ENCODE results near the gene ABHD17A.

ABHD17A gene

DNA sequence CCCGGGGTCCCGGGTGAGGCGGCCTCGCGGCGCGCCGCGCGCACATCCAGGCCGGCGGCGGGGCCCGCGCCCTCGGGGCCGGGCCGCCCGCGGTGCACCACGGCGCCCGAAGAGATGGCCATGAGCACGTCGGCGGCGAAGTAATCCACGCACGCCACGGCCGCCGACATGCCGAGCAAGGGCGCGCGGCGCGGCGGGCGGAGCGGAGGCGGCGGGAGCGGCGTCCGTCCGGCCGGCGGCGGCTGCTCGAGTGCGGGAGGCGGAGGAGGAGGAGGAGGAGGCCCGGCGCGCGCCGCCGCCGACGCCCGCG lies 22.0 kb downstream of the ABHD17A start, which contains the start of gene KLF16:
KLF16 (minus strand) TSS at position 252 of the 310 bp plus-strand sequence; CDS start at position 170, 82 bp downstream.
- DNase-seq: no peak
- Histone ChIP-seq H3K27me3 (no peaks in the 10 kb centered on the region), H3K4me1 (peaks cover 0 to 46% (median 35%) of the 10 kb centered on the region in 4 donors), H3K36me3 (no peaks in the 10 kb centered on the region), H3K4me3 (peak within 1 kb of the TSS; percentile 63 to 71), H3K9me3 (no peaks in the 10 kb centered on the region), H3K27ac (peak within 1 kb of the TSS; percentile 78 to 81)
- TF ChIP-seq CTCF (IDR thresholded peaks at IDR 0.05): no peak
- intact Hi-C loops (cut with DNase I; ENCODE audit: low total_unique reads): no loop called here

DNA sequence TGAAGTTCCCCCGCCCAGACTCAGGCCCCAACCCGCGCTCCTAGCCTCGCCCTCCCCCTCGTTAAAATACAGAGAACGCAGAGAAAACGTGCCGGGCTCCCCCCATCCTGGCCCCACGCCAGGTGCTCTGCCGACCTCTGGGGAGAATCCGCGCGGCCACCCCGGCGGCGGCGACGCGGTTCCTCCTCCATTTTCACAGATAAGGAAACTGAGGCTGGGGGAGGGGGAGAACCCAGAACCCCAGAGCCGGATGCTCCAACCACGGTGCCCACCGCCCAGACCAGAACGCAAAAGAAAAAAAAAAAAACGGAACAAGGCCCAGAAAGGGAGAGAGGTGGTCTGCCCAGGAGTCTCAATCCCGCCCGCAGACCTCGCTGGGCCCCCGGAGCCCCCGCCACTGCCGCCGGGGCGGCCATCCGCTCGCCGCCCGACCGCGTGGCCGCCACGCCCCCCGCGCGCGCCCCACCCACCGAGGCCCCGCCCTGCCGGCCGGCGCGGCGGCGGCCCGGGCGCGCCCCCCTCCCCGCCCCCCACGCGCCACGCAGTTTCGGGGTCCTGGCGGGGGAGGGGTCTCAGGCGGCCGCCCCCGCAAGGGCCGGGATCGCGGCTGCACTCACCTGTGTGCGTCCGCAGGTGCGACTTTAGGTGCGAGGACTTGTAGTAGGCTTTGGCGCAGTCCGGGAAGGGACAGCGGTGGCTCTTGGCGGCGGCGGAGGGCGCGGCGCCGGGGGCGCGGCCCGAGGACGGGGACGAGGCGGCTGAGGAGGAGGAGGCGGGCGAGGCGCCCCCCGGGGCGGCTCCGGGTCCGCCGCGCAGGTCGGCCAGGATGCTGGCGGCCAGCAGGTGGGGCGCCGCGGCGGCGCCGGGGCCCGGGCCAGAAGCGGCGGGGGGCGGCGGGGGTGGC lies 22.6 kb downstream of the ABHD17A start:
- peak overlapping the region in 1 of 2 donors; percentile 10 for H3K27ac ChIP-seq

DNA sequence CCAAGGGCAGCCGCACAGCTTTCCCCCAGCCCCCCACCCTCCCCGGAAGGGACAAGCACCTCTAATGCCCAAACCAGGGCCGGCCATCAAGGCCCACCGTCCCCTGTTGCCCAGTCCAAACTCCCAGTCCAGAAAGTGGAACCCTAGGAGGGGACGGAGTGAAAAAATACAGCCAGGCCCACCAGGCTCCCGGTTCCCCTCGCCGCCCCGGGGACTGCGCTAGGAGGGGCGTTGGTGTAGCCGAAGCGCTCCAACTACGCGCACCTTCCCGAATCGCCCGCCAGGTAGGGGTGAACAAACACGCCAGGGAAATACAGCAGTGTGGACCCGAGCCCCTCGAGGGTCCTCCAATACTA lies 23.2 kb downstream of the ABHD17A start:
- no peak for DNase-seq
- Histone ChIP-seq H3K4me3 (peak overlapping the region; percentile 63 to 71), H3K9me3 (no peaks in the 10 kb centered on the region), H3K27ac (peak overlapping the region in 1 of 2 donors; percentile 10), H3K36me3 (no peaks in the 10 kb centered on the region), H3K4me1 (peaks cover 0 to 59% (median 47%) of the 10 kb centered on the region in 4 donors), H3K27me3 (no peaks in the 10 kb centered on the region)
- no peak for TF ChIP-seq CTCF (IDR thresholded peaks at IDR 0.05)
- intact Hi-C loops (cut with DNase I; ENCODE audit: low total_unique reads): no loop called here

More for the DNA sequence above, 22.6 kb downstream of the ABHD17A start:
- no peaks in the 10 kb centered on the region for H3K27me3 ChIP-seq
- intact Hi-C loops (cut with DNase I; ENCODE audit: low total_unique reads): no loop called here
- H3K36me3 ChIP-seq: no peaks in the 10 kb centered on the region
- H3K4me3 ChIP-seq: peak overlapping the region; percentile 63 to 71
- no peak for DNase-seq
- H3K9me3 ChIP-seq: no peaks in the 10 kb centered on the region
- TF ChIP-seq CTCF (IDR thresholded peaks at IDR 0.05): no peak
- peaks cover 0 to 52% (median 41%) of the 10 kb centered on the region in 4 donors for H3K4me1 ChIP-seq

DNA sequence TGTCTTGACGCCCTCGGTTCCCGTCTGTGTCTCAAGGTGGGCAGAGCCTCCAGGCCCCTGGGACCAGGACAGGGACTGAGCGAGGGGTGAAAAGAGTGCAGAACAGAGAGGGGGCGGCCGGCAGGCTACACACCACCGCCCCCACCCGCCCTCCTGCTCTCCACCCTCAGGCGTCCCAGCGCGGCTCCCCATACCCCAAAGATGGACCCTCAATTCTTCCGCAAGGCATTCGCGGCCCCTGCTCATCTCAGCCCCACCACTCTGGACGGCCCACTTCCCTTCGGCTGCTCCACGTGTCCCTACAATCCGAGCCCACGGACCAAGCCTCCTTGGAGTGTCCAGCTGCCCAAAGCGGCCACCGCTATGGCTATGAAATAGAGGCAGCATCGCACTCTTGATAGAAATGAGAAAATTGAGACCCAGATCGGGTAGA lies 23.7 kb downstream of the ABHD17A start:
- H3K27me3 ChIP-seq: no peaks in the 10 kb centered on the region
- H3K9me3 ChIP-seq: no peaks in the 10 kb centered on the region
- peaks cover 0 to 63% (median 51%) of the 10 kb centered on the region in 4 donors for H3K4me1 ChIP-seq
- no peak for DNase-seq
- peak overlapping the region in 1 of 2 donors; percentile 10 for H3K27ac ChIP-seq
- intact Hi-C loops (cut with DNase I; ENCODE audit: low total_unique reads): no loop called here
- TF ChIP-seq CTCF (IDR thresholded peaks at IDR 0.05): no peak
- peak overlapping the region; percentile 63 to 71 for H3K4me3 ChIP-seq
- H3K36me3 ChIP-seq: no peaks in the 10 kb centered on the region

GRCh38 chr19:1860821-1861598 lies 24.3 kb downstream of the ABHD17A start:
- Histone ChIP-seq H3K27ac (peak overlapping the region in 1 of 2 donors; percentile 10), H3K4me1 (peaks cover 0 to 69% (median 55%) of the 10 kb centered on the region in 4 donors), H3K36me3 (no peaks in the 10 kb centered on the region), H3K27me3 (no peaks in the 10 kb centered on the region), H3K4me3 (peak overlapping the region in 1 of 2 donors; percentile 71), H3K9me3 (no peaks in the 10 kb centered on the region)
- intact Hi-C loops (cut with DNase I; ENCODE audit: low total_unique reads): no loop called here
- no peak for TF ChIP-seq CTCF (IDR thresholded peaks at IDR 0.05)
- no peak for DNase-seq

All from tibial artery (tissue), 4 donors.